Measurements from ENCODE around the gene PPP1R12B.

- TF ChIP-seq POLR2A (IDR thresholded peaks at IDR 0.05; ENCODE audit: low read depth, low read length) = no peak
- no peak for TF ChIP-seq TAF1 (IDR thresholded peaks at IDR 0.05; ENCODE audit: borderline replicate concordance, low read depth, low read length)
- no peak for TF ChIP-seq POLR2AphosphoS5 (IDR thresholded peaks at IDR 0.05; ENCODE audit: low read depth, low read length)
Observed at GRCh38 chr1:202630541-202630940, 282.0 kb downstream of the PPP1R12B start.

All from GM12892 (cell line).